Measurements from ENCODE around the gene NLRP9. TPM values are rescaled to one million over a fixed set of nuclear protein-coding genes. Genes with fewer than 3 reads are reported as not detected.

The NLRP9 gene
- total and polyA plus RNA-seq, 7 experiments from 2014 or later: not detected

DNA sequence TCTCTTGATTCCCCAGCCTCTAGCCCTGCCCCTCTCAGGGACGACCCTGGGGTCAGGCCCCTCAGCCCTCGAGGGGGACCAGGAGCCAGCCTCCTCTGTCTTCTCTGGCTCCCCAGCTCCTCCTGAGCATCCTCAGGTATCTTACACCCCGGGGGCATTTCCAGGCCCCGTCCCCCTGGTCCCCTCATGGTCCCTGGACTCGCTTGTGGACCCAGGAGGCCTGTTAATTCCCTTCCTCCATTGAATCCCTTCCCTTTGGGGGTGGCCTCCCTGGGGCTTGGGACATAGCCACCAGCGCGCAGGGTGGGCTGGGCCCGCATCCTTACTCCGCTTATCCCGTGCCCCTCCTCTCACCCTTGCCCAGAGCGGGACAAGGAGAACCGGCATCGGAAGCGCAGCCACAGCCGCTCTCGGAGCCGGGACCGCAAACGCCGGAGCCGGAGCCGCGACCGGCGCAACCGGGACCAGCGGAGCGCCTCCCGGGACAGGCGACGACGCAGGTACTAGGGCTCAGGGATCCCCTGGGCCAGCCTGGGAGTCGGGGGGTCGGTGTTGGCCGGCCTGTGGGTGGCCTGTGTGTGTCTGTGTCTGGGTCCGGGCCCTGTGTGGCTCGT, 79.2 kb downstream of the NLRP9 start:
- POLR2A ChIA-PET: interaction anchor here (1.3 kb wide), 2 partner anchors 32 to 1458 kb away, joined by 3 to 5 read pairs; no protein-coding TSS in a partner anchor
- Mint-ChIP-seq H3K27ac (peak overlapping the region in 5 of 9 donors; percentile 19 to 90 (median 52)), H3K27me3 (no peaks in the 10 kb centered on the region), H3K4me3 (peak overlapping the region in 6 of 10 donors; percentile 8 to 99 (median 68)), H3K9me3 (peaks cover 0 to 6% (median 0%) of the 10 kb centered on the region in 11 donors), H3K36me3 (peaks cover 12 to 32% (median 23%) of the 10 kb centered on the region in 5 donors), H3K4me1 (peaks cover 38 to 74% (median 51%) of the 10 kb centered on the region in 7 donors)
- no peaks in the 10 kb centered on the region for H3K9me3 ChIP-seq (ENCODE audit: control insufficient read depth in 2 of 3, low read length in 3 of 3)
- H3K4me3 ChIP-seq (ENCODE audit: low read length): no peak overlapping the region
- intact Hi-C loops (cut with micrococcal nuclease): loop anchor here (5.0 to 10.0 kb wide), 3 partner anchors 656 to 1792 kb away; partner anchors contain the start of genes MYADM (in 1 of the 2) and ZSCAN5A (in 1 of the 2)
- H3K27ac ChIP-seq (ENCODE audit: low read depth, low read length): peak overlapping the region; percentile 56
- no peak for DNase-seq
- peaks cover 31 to 48% of the 10 kb centered on the region in 2 donors for H3K4me1 ChIP-seq (ENCODE audit: control insufficient read depth in 2 of 2, insufficient read depth in 2 of 2, low read length in 2 of 2)
- no peaks in the 10 kb centered on the region for H3K27me3 ChIP-seq (ENCODE audit: control insufficient read depth in 2 of 2, insufficient read depth in 2 of 2, low read length in 2 of 2)
- no peak for ATAC-seq
- H3K36me3 ChIP-seq (ENCODE audit: control insufficient read depth in 2 of 3, insufficient read depth in 3 of 3, low read length in 3 of 3): peaks cover 36 to 64% (median 48%) of the 10 kb centered on the region in 3 experiments
- CTCF ChIA-PET: no interaction called here

Other genes starting within 250 kb of the NLRP9 start
- under 1 TPM; 0.21 to 0.48 (median 0.35) TPM for gene SSC5D, start 250.0 kb downstream of the NLRP9 start, total RNA-seq
- gene SSC5D, start 250.0 kb downstream of the NLRP9 start, polyA plus RNA-seq: not detected
- gene SBK2, start 201.3 kb downstream of the NLRP9 start, total RNA-seq: not detected
- not detected for gene SBK2, start 201.3 kb downstream of the NLRP9 start, polyA plus RNA-seq
- not detected for gene SBK3, start 192.9 kb downstream of the NLRP9 start, total RNA-seq
- gene SBK3, start 192.9 kb downstream of the NLRP9 start, polyA plus RNA-seq: not detected
- 10 to 100 TPM in 1 of 5 experiments, 1 to 10 TPM in 4; 6.1 to 11.0 (median 7.8) TPM for gene ZNF579, start 157.6 kb downstream of the NLRP9 start, total RNA-seq
- gene ZNF579, start 157.6 kb downstream of the NLRP9 start, polyA plus RNA-seq: 1 to 10 TPM in 1 of 2 donors, under 1 TPM in 1; 0.50 to 2.2 TPM
- 10 to 100 TPM in 4 of 5 experiments, 1 to 10 TPM in 1; 9.4 to 32.0 (median 16.1) TPM for gene FIZ1, start 138.9 kb downstream of the NLRP9 start, total RNA-seq
- gene FIZ1, start 138.9 kb downstream of the NLRP9 start, polyA plus RNA-seq: 1 to 10 TPM; 3.3 to 6.5 TPM
- 10 to 100 TPM; 13.3 to 32.1 (median 24.7) TPM for gene ZNF524, start 138.1 kb downstream of the NLRP9 start, total RNA-seq
- gene ZNF524, start 138.1 kb downstream of the NLRP9 start, polyA plus RNA-seq: 10 to 100 TPM; 41.2 to 50.5 TPM
- gene ZNF865, start 132.8 kb downstream of the NLRP9 start, total RNA-seq: 10 to 100 TPM; 13.8 to 22.7 (median 15.3) TPM
- under 1 TPM; 0.06 to 0.24 TPM for gene ZNF865, start 132.8 kb downstream of the NLRP9 start, polyA plus RNA-seq
- 10 to 100 TPM in 2 of 5 experiments, 1 to 10 TPM in 3; 5.1 to 17.1 (median 9.0) TPM for gene ZNF784, start 113.8 kb downstream of the NLRP9 start, total RNA-seq
- 1 to 10 TPM in 1 of 2 donors, under 1 TPM in 1; 0.65 to 2.0 TPM for gene ZNF784, start 113.8 kb downstream of the NLRP9 start, polyA plus RNA-seq
- gene ZNF580, start 97.4 kb downstream of the NLRP9 start, total RNA-seq: 100 to 1,000 TPM in 2 of 5 experiments, 10 to 100 TPM in 3; 45.2 to 109 (median 65.3) TPM
- 10 to 100 TPM; 14.6 to 20.4 TPM for gene ZNF580, start 97.4 kb downstream of the NLRP9 start, polyA plus RNA-seq
- 10 to 100 TPM; 27.0 to 35.8 (median 32.1) TPM for gene ZNF581, start 94.8 kb downstream of the NLRP9 start, total RNA-seq
- 10 to 100 TPM; 36.7 to 39.5 TPM for gene ZNF581, start 94.8 kb downstream of the NLRP9 start, polyA plus RNA-seq
- gene CCDC106, start 90.2 kb downstream of the NLRP9 start, total RNA-seq: 1 to 10 TPM; 3.4 to 9.6 (median 4.0) TPM
- gene CCDC106, start 90.2 kb downstream of the NLRP9 start, polyA plus RNA-seq: 1 to 10 TPM; 2.1 to 2.7 TPM
- 100 to 1,000 TPM; 253 to 284 (median 266) TPM for gene U2AF2, start 83.4 kb downstream of the NLRP9 start, total RNA-seq
- gene U2AF2, start 83.4 kb downstream of the NLRP9 start, polyA plus RNA-seq: 1 to 10 TPM; 5.7 to 9.8 TPM
- gene EPN1, start 63.2 kb downstream of the NLRP9 start, total RNA-seq: 10 to 100 TPM; 45.2 to 67.1 (median 52.2) TPM
- 10 to 100 TPM in 1 of 2 donors, 1 to 10 TPM in 1; 9.2 to 20.4 TPM for gene EPN1, start 63.2 kb downstream of the NLRP9 start, polyA plus RNA-seq
- not detected for gene RFPL4A, start 20.7 kb upstream of the NLRP9 start, total RNA-seq
- gene RFPL4A, start 20.7 kb upstream of the NLRP9 start, polyA plus RNA-seq: not detected
- gene RFPL4AL1, start 30.7 kb upstream of the NLRP9 start, total RNA-seq: not detected
- not detected for gene RFPL4AL1, start 30.7 kb upstream of the NLRP9 start, polyA plus RNA-seq
- not detected for gene NLRP11, start 93.6 kb upstream of the NLRP9 start, total RNA-seq
- gene NLRP11, start 93.6 kb upstream of the NLRP9 start, polyA plus RNA-seq: not detected
- gene NLRP4, start 98.1 kb upstream of the NLRP9 start, total RNA-seq: not detected
- gene NLRP4, start 98.1 kb upstream of the NLRP9 start, polyA plus RNA-seq: not detected
- not detected for gene NLRP13, start 193.9 kb upstream of the NLRP9 start, total RNA-seq
- gene NLRP13, start 193.9 kb upstream of the NLRP9 start, polyA plus RNA-seq: not detected
- not detected for gene NLRP8, start 209.4 kb upstream of the NLRP9 start, total RNA-seq
- not detected for gene NLRP8, start 209.4 kb upstream of the NLRP9 start, polyA plus RNA-seq
- gene NLRP5, start 248.4 kb upstream of the NLRP9 start, total RNA-seq: not detected
- gene NLRP5, start 248.4 kb upstream of the NLRP9 start, polyA plus RNA-seq: not detected

All from naive thymus-derived CD4-positive, alpha-beta T cell (primary cell).